ENCODE results near the gene PLEKHM3. TPM values are rescaled to one million over a fixed set of nuclear protein-coding genes. Genes with fewer than 3 reads are reported as not detected.

PLEKHM3 gene
- total and polyA plus RNA-seq, 2 donors (not counting 3 experiments of a cell fraction or from before 2014, with no cell fraction given): 3.1 to 9.1 TPM

- Histone ChIP-seq H3K9me1 (replicated peaks; ENCODE audit: control insufficient read depth, extremely low read depth, insufficient read depth, low read length) (no peaks in the 10 kb centered on the region), H3K4me3 (replicated peaks in 1 of 3; ENCODE audit: insufficient read depth in 1 of 3, low read depth in 1 of 3, low read length in 3 of 3) (no peak overlapping the region), H3K4me2 (ENCODE audit: insufficient read depth, low read length) (no peak overlapping the region), H3K4me1 (ENCODE audit: control insufficient read depth, extremely low read depth, insufficient read depth, low read length) (no peaks in the 10 kb centered on the region), H3K36me3 (ENCODE audit: control insufficient read depth in 2 of 2, extremely low read depth in 1 of 2, insufficient read depth in 2 of 2, low read length in 2 of 2) (no peaks in the 10 kb centered on the region), H3K27ac (ENCODE audit: insufficient read depth, low read depth, low read length) (no peak overlapping the region), H2AFZ (ENCODE audit: low read depth, low read length) (no peak overlapping the region), H3K9me3 (replicated peaks; ENCODE audit: control insufficient read depth, insufficient read depth, low read length) (no peaks in the 10 kb centered on the region), H4K20me1 (replicated peaks; ENCODE audit: control insufficient read depth, extremely low read depth, insufficient read depth, low read length) (no peaks in the 10 kb centered on the region), H3K9ac (replicated peaks; ENCODE audit: extremely low read depth, insufficient read depth, low read length) (no peak overlapping the region), H3K79me2 (ENCODE audit: control insufficient read depth, insufficient read depth, low read length) (no peaks in the 10 kb centered on the region), H3K27me3 (ENCODE audit: control insufficient read depth in 2 of 2, insufficient read depth in 2 of 2, low read length in 2 of 2) (no peaks in the 10 kb centered on the region)
- FAIRE-seq: no peak
- intact Hi-C loops (cut with micrococcal nuclease) (no loop called here), dilution Hi-C loops (cut with MboI; ENCODE audit: extremely low pct_ligation_motif_present, low sequenced_read_pairs) (no loop called here)
- ChIA-PET CTCF (no interaction called here), POLR2A (no interaction called here)
- no TSS peak for BruUV-seq (replicated peaks)
- TF ChIP-seq MYC (IDR thresholded peaks at IDR 0.05; ENCODE audit: low read depth, low read length): no peak
- TF ChIP-seq GATA2 (IDR thresholded peaks at IDR 0.05; ENCODE audit: insufficient read depth, insufficient read length, low read depth, low read length): no peak
- no peak for TF ChIP-seq EZH2 (IDR thresholded peaks at IDR 0.05; ENCODE audit: borderline replicate concordance, low read depth, low read length, severe bottlenecking)
- TF ChIP-seq, protein P1, sequence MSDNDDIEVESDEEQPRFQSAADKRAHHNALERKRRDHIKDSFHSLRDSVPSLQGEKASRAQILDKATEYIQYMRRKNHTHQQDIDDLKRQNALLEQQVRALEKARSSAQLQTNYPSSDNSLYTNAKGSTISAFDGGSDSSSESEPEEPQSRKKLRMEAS (IDR thresholded peaks at IDR 0.05; ENCODE audit: insufficient read depth, insufficient read length): no peak
- no peak for TF ChIP-seq JUN (IDR thresholded peaks at IDR 0.05; ENCODE audit: borderline replicate concordance, insufficient read depth, insufficient read length, low read depth)
- TF ChIP-seq POLR2A (IDR thresholded peaks at IDR 0.05; ENCODE audit: low read depth, low read length): no peak
- TF ChIP-seq CTCF (IDR thresholded peaks at IDR 0.05; ENCODE audit: extremely low read depth in 1 of 2, insufficient read depth in 1 of 2, low read depth in 1 of 2, low read length in 2 of 2): no peak
- no peak for TF ChIP-seq POLR2AphosphoS5 (IDR thresholded peaks at IDR 0.05; ENCODE audit: insufficient read depth, low read depth, low read length)
- DNase-seq (ENCODE audit: low read depth, low spot score): no peak
Observed at GRCh38 chr2:207932106-207932505, 93.2 kb downstream of the PLEKHM3 start.
